Gastroesophageal sphincter (tissue), 3 donors: ENCODE results near the gene ZBTB46.

ENCODE experiments used
- EP300 ChIP-seq: sonication (generic); formaldehyde crosslinking; IDR thresholded peaks from one replicate; pipeline ENCODE4 v1.6.1; 2017; ENCODE audit warnings: antibody characterized with exemption, mild to moderate bottlenecking
- POLR2A ChIP-seq, 2 donors: fragments of 450-650 bp; IDR thresholded peaks; one replicate each; pipeline ENCODE4 v1.6.1; 2017; ENCODE audit warnings: antibody characterized with exemption in 2 of 2, mild to moderate bottlenecking in 2 of 2, moderate library complexity in 1 of 2
- POLR2AphosphoS5 ChIP-seq: sonication (generic); formaldehyde crosslinking; IDR thresholded peaks from one replicate; pipeline ENCODE4 v1.6.1; 2017; ENCODE audit warnings: antibody characterized with exemption
- TF ChIP-seq, protein P1 (sequence below), 4 experiments: fragments of 200-600 bp in 2 of 4; fragments of 450-650 bp in 2 of 4; sonication (generic) in 1 of 4; IDR thresholded peaks; one replicate each; pipeline ENCODE4 v1.5.1; 2017 to 2019; ENCODE audit warnings: antibody characterized with exemption in 4 of 4, mild to moderate bottlenecking in 2 of 4, moderate library complexity in 2 of 4

DNA sequence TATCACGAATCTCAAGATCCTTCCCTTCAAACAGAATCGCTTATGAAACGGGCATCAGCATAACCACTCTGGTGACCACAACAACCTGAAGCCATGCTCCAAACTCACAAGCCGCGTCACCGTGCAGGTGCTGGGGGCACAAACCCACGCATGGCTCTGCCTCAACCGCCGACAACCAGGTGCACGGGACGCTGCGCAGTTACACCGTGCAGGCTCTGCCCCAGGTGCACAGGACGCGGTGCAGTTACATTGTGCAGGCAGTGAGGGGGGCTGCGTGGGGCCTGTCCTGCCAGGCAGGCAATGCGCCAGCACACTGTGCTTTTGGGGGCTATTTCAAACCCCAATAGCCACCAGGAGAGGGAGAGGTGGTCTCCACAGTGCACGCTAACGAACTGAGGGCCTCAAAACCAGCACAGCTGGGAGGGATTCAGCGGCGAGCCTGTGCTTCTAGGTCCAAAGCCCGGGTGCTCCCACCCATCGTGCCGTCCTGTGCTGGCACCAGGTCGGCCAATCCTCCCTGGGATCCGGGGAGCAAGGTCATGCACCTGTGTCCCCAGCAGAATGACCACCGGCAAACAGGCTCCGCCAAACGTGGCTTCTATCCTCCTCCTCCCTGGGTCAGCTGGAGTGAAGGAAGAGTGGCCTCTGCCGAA lies 35.8 kb downstream of the ZBTB46 start:
- TF ChIP-seq, protein P1, sequence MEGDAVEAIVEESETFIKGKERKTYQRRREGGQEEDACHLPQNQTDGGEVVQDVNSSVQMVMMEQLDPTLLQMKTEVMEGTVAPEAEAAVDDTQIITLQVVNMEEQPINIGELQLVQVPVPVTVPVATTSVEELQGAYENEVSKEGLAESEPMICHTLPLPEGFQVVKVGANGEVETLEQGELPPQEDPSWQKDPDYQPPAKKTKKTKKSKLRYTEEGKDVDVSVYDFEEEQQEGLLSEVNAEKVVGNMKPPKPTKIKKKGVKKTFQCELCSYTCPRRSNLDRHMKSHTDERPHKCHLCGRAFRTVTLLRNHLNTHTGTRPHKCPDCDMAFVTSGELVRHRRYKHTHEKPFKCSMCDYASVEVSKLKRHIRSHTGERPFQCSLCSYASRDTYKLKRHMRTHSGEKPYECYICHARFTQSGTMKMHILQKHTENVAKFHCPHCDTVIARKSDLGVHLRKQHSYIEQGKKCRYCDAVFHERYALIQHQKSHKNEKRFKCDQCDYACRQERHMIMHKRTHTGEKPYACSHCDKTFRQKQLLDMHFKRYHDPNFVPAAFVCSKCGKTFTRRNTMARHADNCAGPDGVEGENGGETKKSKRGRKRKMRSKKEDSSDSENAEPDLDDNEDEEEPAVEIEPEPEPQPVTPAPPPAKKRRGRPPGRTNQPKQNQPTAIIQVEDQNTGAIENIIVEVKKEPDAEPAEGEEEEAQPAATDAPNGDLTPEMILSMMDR (IDR thresholded peaks at IDR 0.05) = no peak
- TF ChIP-seq EP300 (no peak), POLR2AphosphoS5 (no peak), POLR2A (IDR thresholded peaks at IDR 0.05) (no peak)
